HG02623 (cell line): Measurements from ENCODE around the gene BOC.

Experiments used
- ATAC-seq: cut with Tn5 transposase; IDR thresholded peaks from one replicate; pipeline ENCODE4 v1.9.1; 2021; ENCODE audit warnings: moderate library complexity; ENCODE audit not compliant: unreplicated experiment

BOC gene

GRCh38 chr3:113265231-113265630, 53.9 kb downstream of the BOC start:
- no peak for ATAC-seq

GRCh38 chr3:113266738-113267137, 55.4 kb downstream of the BOC start:
- ATAC-seq = no peak

- ATAC-seq = no peak
Measured at GRCh38 chr3:113268311-113268710, 57.0 kb downstream of the BOC start.

- no peak for ATAC-seq
Measured at GRCh38 chr3:113268942-113269341, 57.6 kb downstream of the BOC start.

- no peak for ATAC-seq
Measured at GRCh38 chr3:113269661-113270060, 58.3 kb downstream of the BOC start.

- ATAC-seq = no peak
Measured at GRCh38 chr3:113270068-113270467, 58.7 kb downstream of the BOC start.

GRCh38 chr3:113270786-113271185, 59.4 kb downstream of the BOC start:
- no peak for ATAC-seq

- no peak for ATAC-seq
Measured at GRCh38 chr3:113271189-113271588, 59.8 kb downstream of the BOC start.

GRCh38 chr3:113271594-113272384, 60.4 kb downstream of the BOC start:
- ATAC-seq = no peak

- ATAC-seq = no peak
Measured at GRCh38 chr3:113272385-113272779, 61.0 kb downstream of the BOC start.

GRCh38 chr3:113273011-113273410, 61.7 kb downstream of the BOC start:
- ATAC-seq = no peak

- no peak for ATAC-seq
Measured at GRCh38 chr3:113273604-113274378, 62.4 kb downstream of the BOC start.

GRCh38 chr3:113274425-113275257, 63.3 kb downstream of the BOC start:
- ATAC-seq = no peak

GRCh38 chr3:113275258-113275556, 63.9 kb downstream of the BOC start:
- no peak for ATAC-seq

- ATAC-seq = no peak
Measured at GRCh38 chr3:113275583-113275928, 64.2 kb downstream of the BOC start.

GRCh38 chr3:113275929-113276750, 64.8 kb downstream of the BOC start:
- peak; percentile 64 for ATAC-seq

- ATAC-seq = no peak
Measured at GRCh38 chr3:113276751-113277080, 65.4 kb downstream of the BOC start.

- ATAC-seq = no peak
Measured at GRCh38 chr3:113277414-113277813, 66.1 kb downstream of the BOC start.

GRCh38 chr3:113277941-113278598, 66.7 kb downstream of the BOC start:
- ATAC-seq = no peak

- ATAC-seq = no peak
Measured at GRCh38 chr3:113278599-113278955, 67.2 kb downstream of the BOC start.

GRCh38 chr3:113279686-113280085, 68.3 kb downstream of the BOC start:
- no peak for ATAC-seq
